GM12878 (cell line): Measurements from ENCODE around the gene ICAM4. TPM values are rescaled to one million over a fixed set of nuclear protein-coding genes. Genes with fewer than 3 reads are reported as not detected.
A peak's percentile ranks its signal among the peaks of the same experiment; 100 is the strongest.

ENCODE experiments used
- ATAC-seq: fragments of 200-7000 bp; cut with Tn5 transposase; 3 replicates; pipeline ENCODE4 v1.9.1; 2020; ENCODE audit warnings: mild to moderate bottlenecking, moderate library complexity
- BruUV-seq: library from RNA; stranded (reverse); fragments of 400-500 nt; replicated peaks from 2 replicates; lab custom pipeline; 2021; lab: Mats Ljungman, UMichigan
- CTCF ChIA-PET: fragments of 300-600 bp; sonication (Branson Sonifier 250); formaldehyde crosslinking; extraction: SDS; loops from one replicate; lab custom pipeline; 2021; ENCODE audit warnings: inconsistent platforms; lab: Yijun Ruan, JAX
- POLR2A ChIA-PET: fragments of 350-600 bp; formaldehyde crosslinking; extraction: SDS; loops from one replicate; lab custom pipeline; 2021; ENCODE audit warnings: inconsistent platforms; lab: Charles Lee
- RAD21 ChIA-PET: fragments of 300-600 bp; sonication (Branson Sonifier 250); formaldehyde crosslinking; loops from one replicate; lab custom pipeline; 2023; ENCODE audit warnings: antibody characterized with exemption; ENCODE audit not compliant: unreplicated experiment; lab: Charles Lee
- SMC1A ChIA-PET: fragments of 300-600 bp; sonication (Branson Sonifier 250); formaldehyde crosslinking; loops from one replicate; lab custom pipeline; 2023; ENCODE audit not compliant: unreplicated experiment, uncharacterized antibody; lab: Charles Lee
- DNase-seq: peaks from one replicate; pipeline ENCODE4 v3.0.0-alpha.2; 2011; ENCODE audit warnings: low read depth, low spot score
- FAIRE-seq: peaks from 3 replicates; lab custom pipeline; 2011; peaks lifted over from hg19 to GRCh38; lab: Jason Lieb, UNC
- H2AFZ ChIP-seq: 2 replicates; pipeline ENCODE4 v1.6.0; 2011; ENCODE audit warnings: low read depth, low read length, control low read depth; ENCODE audit not compliant: control insufficient read depth
- H3K27ac ChIP-seq: 2 replicates; pipeline ENCODE4 v1.5.1; 2011; ENCODE audit warnings: control low read depth; ENCODE audit not compliant: control insufficient read depth, insufficient read depth
- H3K27me3 ChIP-seq, 2 experiments: replicated peaks in 1 of 2; 2 replicates each; pipeline versions ENCODE4 v1.6.0 to v1.6.1; 2011; ENCODE audit warnings: low read length in 1 of 2; ENCODE audit not compliant: control insufficient read depth in 2 of 2, insufficient read depth in 2 of 2
- H3K36me3 ChIP-seq, 2 experiments: 2 replicates each; pipeline ENCODE4 v1.5.1; 2011; ENCODE audit warnings: low read length in 1 of 2; ENCODE audit not compliant: control insufficient read depth in 2 of 2, insufficient read depth in 2 of 2
- H3K4me1 ChIP-seq: 2 replicates; pipeline ENCODE4 v1.6.1; 2011; ENCODE audit warnings: mild to moderate bottlenecking, low read length, moderate library complexity, mixed read lengths; ENCODE audit not compliant: control insufficient read depth, insufficient read depth
- H3K4me2 ChIP-seq: 2 replicates; pipeline ENCODE4 v1.6.0; 2011; ENCODE audit warnings: control low read depth; ENCODE audit not compliant: control insufficient read depth, insufficient read depth
- H3K4me3 ChIP-seq: fragments of 200-600 bp; sonication (generic); 2 replicates; pipeline ENCODE4 v1.5.1; 2016
- H3K79me2 ChIP-seq: 2 replicates; pipeline ENCODE4 v1.6.0; 2011; ENCODE audit warnings: low read length; ENCODE audit not compliant: control insufficient read depth, insufficient read depth
- H3K9ac ChIP-seq: 2 replicates; pipeline ENCODE4 v1.8.0; 2011; ENCODE audit warnings: low read length, control low read depth, mixed read lengths; ENCODE audit not compliant: control insufficient read depth, insufficient read depth
- H3K9me3 ChIP-seq: replicated peaks from 3 replicates; pipeline ENCODE4 v1.5.1; 2011; ENCODE audit warnings: mild to moderate bottlenecking, low read length; ENCODE audit not compliant: control insufficient read depth, insufficient read depth
- H4K20me1 ChIP-seq: 2 replicates; pipeline ENCODE4 v1.6.0; 2011; ENCODE audit not compliant: control insufficient read depth, insufficient read depth
- CEBPB ChIP-seq, 2 experiments: fragments of 150-350 bp in 1 of 2; IDR thresholded peaks; 2 replicates each; pipeline ENCODE4 v1.6.1; 2012 to 2014; ENCODE audit warnings: low read depth in 2 of 2, low read length in 2 of 2, borderline replicate concordance in 1 of 2, inconsistent platforms in 1 of 2
- CREM ChIP-seq: IDR thresholded peaks from 2 replicates; pipeline ENCODE4 v1.6.1; 2014; ENCODE audit warnings: antibody characterized with exemption, low read depth
- EGR1 ChIP-seq, 2 experiments: IDR thresholded peaks; 1 replicate in 1 of 2; 2 replicates in 1 of 2; pipeline ENCODE4 v1.6.1; 2011 to 2012; ENCODE audit warnings: low read depth in 2 of 2, low read length in 2 of 2, borderline replicate concordance in 1 of 2, mild to moderate bottlenecking in 1 of 2, moderate library complexity in 1 of 2
- ESRRA ChIP-seq: IDR thresholded peaks from 2 replicates; pipeline ENCODE4 v1.6.1; 2012; ENCODE audit warnings: mild to moderate bottlenecking, low read length, improper control_type of control experiment
- FOXK2 ChIP-seq: fragments of 450-650 bp; IDR thresholded peaks from 2 replicates; pipeline ENCODE4 v1.6.1; 2017; ENCODE audit warnings: mild to moderate bottlenecking, moderate library complexity
- FOXM1 ChIP-seq: IDR thresholded peaks from 2 replicates; pipeline ENCODE4 v1.6.1; 2012; ENCODE audit warnings: low read depth, mild to moderate bottlenecking, inconsistent platforms, low read length, moderate library complexity
- IKZF2 ChIP-seq, 2 experiments: fragments of 450-650 bp; IDR thresholded peaks; 2 replicates each; pipeline ENCODE4 v1.6.1; 2017; ENCODE audit warnings: mild to moderate bottlenecking in 2 of 2, moderate library complexity in 2 of 2
- JUND ChIP-seq: IDR thresholded peaks from 2 replicates; pipeline ENCODE4 v1.6.1; 2012; ENCODE audit warnings: low read depth, mild to moderate bottlenecking, low read length, improper control_type of control experiment, moderate library complexity
- MYB ChIP-seq: fragments of 150-350 bp; IDR thresholded peaks from 2 replicates; pipeline ENCODE4 v1.6.1; 2014; ENCODE audit warnings: mild to moderate bottlenecking, low read depth, low read length, borderline replicate concordance
- NFIC ChIP-seq: IDR thresholded peaks from 2 replicates; pipeline ENCODE4 v1.6.1; 2012; ENCODE audit warnings: low read depth, mild to moderate bottlenecking, inconsistent platforms, low read length, moderate library complexity
- NR2C2 ChIP-seq: IDR thresholded peaks from 2 replicates; pipeline ENCODE4 v1.6.1; 2011; ENCODE audit warnings: borderline replicate concordance, low read depth; ENCODE audit not compliant: control insufficient read depth, insufficient read length
- NRF1 ChIP-seq: conservative IDR thresholded peaks from 2 replicates; pipeline ENCODE4 v1.6.1; 2011; ENCODE audit warnings: mild to moderate bottlenecking, low read depth, low read length, improper control_type of control experiment
- PML ChIP-seq: IDR thresholded peaks from 2 replicates; pipeline ENCODE4 v1.6.1; 2012; ENCODE audit warnings: low read length, inconsistent platforms
- POLR2AphosphoS2 ChIP-seq: IDR thresholded peaks from 2 replicates; pipeline ENCODE4 v1.6.1; 2011; ENCODE audit warnings: low read depth, mild to moderate bottlenecking, low read length, improper control_type of control experiment, moderate library complexity
- RAD51 ChIP-seq: fragments of 450-650 bp; IDR thresholded peaks from 2 replicates; pipeline ENCODE4 v1.6.1; 2016; ENCODE audit warnings: moderate library complexity, mild to moderate bottlenecking, inconsistent platforms
- SIN3A ChIP-seq: IDR thresholded peaks from 2 replicates; pipeline ENCODE4 v1.6.1; 2012; ENCODE audit warnings: low read depth, low read length, improper control_type of control experiment
- SREBF2 ChIP-seq: IDR thresholded peaks from 2 replicates; pipeline ENCODE4 v1.6.1; 2012; ENCODE audit warnings: mild to moderate bottlenecking, low read length
- STAT1 ChIP-seq: fragments of 450-650 bp; conservative IDR thresholded peaks from 2 replicates; pipeline ENCODE4 v1.6.1; 2014; ENCODE audit warnings: antibody characterized with exemption, mild to moderate bottlenecking
- SUPT20H ChIP-seq: IDR thresholded peaks from 2 replicates; pipeline ENCODE4 v1.6.1; 2011; ENCODE audit warnings: low read depth, mild to moderate bottlenecking, low read length, moderate library complexity, borderline replicate concordance; ENCODE audit not compliant: control insufficient read depth
- SUZ12 ChIP-seq: fragments of 200-600 bp; sonication (generic); IDR thresholded peaks from one replicate; pipeline ENCODE4 v1.6.1; 2018; ENCODE audit warnings: antibody characterized with exemption, mild to moderate bottlenecking; ENCODE audit not compliant: unreplicated experiment
- TBL1XR1 ChIP-seq: IDR thresholded peaks from 2 replicates; pipeline ENCODE4 v1.6.1; 2012; ENCODE audit warnings: low read depth, low read length, improper control_type of control experiment
- ZNF384 ChIP-seq: IDR thresholded peaks from 2 replicates; pipeline ENCODE4 v1.6.1; 2012; ENCODE audit warnings: low read depth, mild to moderate bottlenecking, low read length, improper control_type of control experiment, borderline replicate concordance
- ZNF622 ChIP-seq: fragments of 450-650 bp; IDR thresholded peaks from 2 replicates; pipeline ENCODE4 v1.6.1; 2017; ENCODE audit warnings: mild to moderate bottlenecking, inconsistent platforms
- ZZZ3 ChIP-seq: IDR thresholded peaks from 2 replicates; pipeline ENCODE4 v1.6.1; 2011; ENCODE audit warnings: low read depth; ENCODE audit not compliant: control insufficient read depth, insufficient read length
- WGBS: methylation state at CpG from one replicate; pipeline ENCODE4 v1.1.6; 2016; ENCODE audit warnings: low lambda C conversion rate; ENCODE audit not compliant: insufficient replicate concordance, insufficient coverage; ENCODE audit errors: missing lambda C conversion rate; 5-methylcytosine and 5-hydroxymethylcytosine counted together
- in situ Hi-C: fragments of 300-500 bp; cut with MboI; formaldehyde crosslinking; loops from 9 replicates; pipeline ENCODE4 v1.14.3; 2018; ENCODE audit warnings: mixed read lengths
- intact Hi-C: fragments of 100-400 bp; cut with micrococcal nuclease; formaldehyde crosslinking; loops from one replicate; pipeline ENCODE4 v1.14.2; 2022; ENCODE audit not compliant: unreplicated experiment
- polyA plus RNA-seq, 11 experiments: library from polyadenylated mRNA; depleted of rRNA in 4 of 11; unstranded in 6 of 11; stranded (reverse) in 5 of 11; fragments of >200 nt; fragmentation: Nextera tagmentation in 4 of 11; fragmentation: Illumina TruSeq in 1 of 11; extraction: Ambion mirVana in 4 of 11; extraction: Trizol in 1 of 11; gene quantifications; 1 replicate in 1 of 11; 2 replicates in 10 of 11; pipeline versions ENCODE4 v1.2.1 to v1.2.3, GENCODE V29; 2011 to 2016; ENCODE audit warnings: inconsistent platforms in 2 of 11, missing spikeins in 2 of 11, low read depth in 1 of 11
- total RNA-seq, 4 experiments: library from RNA; depleted of rRNA in 3 of 4; stranded (reverse); fragments of >200 nt in 3 of 4; fragmentation: Illumina TruSeq in 1 of 4; extraction: Trizol in 1 of 4; gene quantifications; 2 replicates each; pipeline versions ENCODE4 v1.2.1 to v1.2.3, GENCODE V29; 2013 to 2021
- TF ChIP-seq, protein P1 (sequence below): IDR thresholded peaks from 2 replicates; pipeline ENCODE4 v1.6.1; 2012; ENCODE audit warnings: low read length, inconsistent platforms

Gene ICAM4
- total and polyA plus RNA-seq, 10 of the 15 experiments (the other 5 are each of a cell fraction or from before 2014, with no cell fraction given), result 0.31 to 5.1 (median 1.7) TPM

DNA sequence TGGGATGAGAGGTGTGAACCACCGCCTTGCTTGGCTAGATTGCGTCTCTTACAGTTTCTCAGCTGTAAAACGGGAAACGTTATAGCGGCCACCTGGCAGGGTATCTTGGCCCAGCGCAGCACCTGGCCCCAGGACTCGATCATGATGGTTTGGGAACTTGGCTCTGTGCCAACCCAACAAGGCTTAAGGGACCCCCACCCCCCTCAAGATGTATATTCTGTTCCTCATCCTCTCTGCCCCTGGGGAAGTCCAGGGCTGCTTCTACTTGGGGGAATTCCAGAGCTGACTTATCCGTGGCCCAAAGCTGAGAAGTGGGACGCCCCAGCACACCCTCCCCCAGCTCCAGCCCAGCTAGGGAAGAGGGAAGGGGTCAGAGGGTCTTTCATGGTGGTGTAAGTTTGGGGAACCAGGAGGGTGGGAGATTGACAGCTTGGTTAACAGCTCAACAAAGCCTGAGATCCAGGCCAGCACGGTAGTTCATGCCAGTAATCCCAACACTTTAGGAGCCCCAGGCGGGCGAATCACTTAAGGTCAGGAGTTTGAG is 15.1 kb upstream of the ICAM4 start:
- Histone ChIP-seq H3K4me3 (peak overlapping the region; percentile 92), H3K9me3 (no peaks in the 10 kb centered on the region), H4K20me1 (no peaks in the 10 kb centered on the region), H3K27ac (peak overlapping the region; percentile 98), H3K36me3 (peaks cover 6 to 10% of the 10 kb centered on the region in 2 experiments; a peak in 3 of 4 replicates), H3K9ac (peak overlapping the region; percentile 89), H3K79me2 (peaks cover 54% of the 10 kb centered on the region), H3K27me3 (no peaks in the 10 kb centered on the region), H3K4me1 (no peaks in the 10 kb centered on the region; the same call in 1 of the 2 replicates), H3K4me2 (peak overlapping the region; percentile 99), H2AFZ (no peak overlapping the region)
- RAD21 ChIA-PET, result interaction anchor here (0.7 to 6.1 kb wide), 32 partner anchors 9 to 190 kb away, joined by 3 to 206 read pairs (median 6); partner anchors contain the start of genes ANGPTL6, CDC37, DNMT1 and ICAM4
- peak; percentile 58 for ATAC-seq
- intact Hi-C loops (loop anchor here (2.0 to 5.0 kb wide), 2 partner anchors 61 to 109 kb away; partner anchors contain the start of genes RAVER1 and TYK2), in situ Hi-C loops (no loop called here)
- CTCF ChIA-PET, result interaction anchor here (0.8 to 11.2 kb wide), 28 partner anchors 9 to 301 kb away, joined by 3 to 370 read pairs (median 4); partner anchors contain the start of genes CDC37, ICAM4, ICAM5 and TYK2
- under 1% methylated on average over 12 of the region's 12 CpGs for WGBS
- POLR2A ChIA-PET, result interaction anchor here (0.6 to 4.7 kb wide), 27 partner anchors 11 to 286 kb away, joined by 3 to 108 read pairs (median 4); partner anchors contain the start of genes ANGPTL6, FDX2, ICAM4 and ICAM5
- no peak for DNase-seq
- SMC1A ChIA-PET, result interaction anchor here (0.5 to 8.5 kb wide), 26 partner anchors 9 to 167 kb away, joined by 3 to 158 read pairs (median 6); partner anchors contain the start of genes FDX2, ICAM4, ICAM5 and MRPL4
- BruUV-seq, result TSS peak; percentile 88
- FAIRE-seq, result peak; percentile 75
- TF ChIP-seq MYB, result 0 out of 2 replicates have a peak, but pooled peaks have one; percentile 13
- TF ChIP-seq FOXK2, result no peak
- TF ChIP-seq CEBPB (IDR thresholded peaks at IDR 0.05; ENCODE audit: borderline replicate concordance in 1 of 2, low read depth in 2 of 2, low read length in 2 of 2), result no peak
- no peak for TF ChIP-seq SUPT20H
- TF ChIP-seq PML, result no peak
- TF ChIP-seq EGR1 (IDR thresholded peaks at IDR 0.05; ENCODE audit: borderline replicate concordance in 1 of 2, low read depth in 2 of 2, low read length in 2 of 2), result no peak
- no peak for TF ChIP-seq ZNF384
- TF ChIP-seq ZZZ3, result no peak
- TF ChIP-seq CREM, result peak; percentile 52
- no peak for TF ChIP-seq RAD51
- no peak for TF ChIP-seq SREBF2
- no peak for TF ChIP-seq NR2C2
- TF ChIP-seq JUND, result no peak
- TF ChIP-seq, protein P1, sequence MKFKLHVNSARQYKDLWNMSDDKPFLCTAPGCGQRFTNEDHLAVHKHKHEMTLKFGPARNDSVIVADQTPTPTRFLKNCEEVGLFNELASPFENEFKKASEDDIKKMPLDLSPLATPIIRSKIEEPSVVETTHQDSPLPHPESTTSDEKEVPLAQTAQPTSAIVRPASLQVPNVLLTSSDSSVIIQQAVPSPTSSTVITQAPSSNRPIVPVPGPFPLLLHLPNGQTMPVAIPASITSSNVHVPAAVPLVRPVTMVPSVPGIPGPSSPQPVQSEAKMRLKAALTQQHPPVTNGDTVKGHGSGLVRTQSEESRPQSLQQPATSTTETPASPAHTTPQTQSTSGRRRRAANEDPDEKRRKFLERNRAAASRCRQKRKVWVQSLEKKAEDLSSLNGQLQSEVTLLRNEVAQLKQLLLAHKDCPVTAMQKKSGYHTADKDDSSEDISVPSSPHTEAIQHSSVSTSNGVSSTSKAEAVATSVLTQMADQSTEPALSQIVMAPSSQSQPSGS, result 0 out of 2 replicates have a peak, but pooled peaks have one; percentile 50
- no peak for TF ChIP-seq NRF1
- TF ChIP-seq STAT1, result no peak
- no peak for TF ChIP-seq ZNF622
- TF ChIP-seq SIN3A, result no peak
- TF ChIP-seq NFIC, result 0 out of 2 replicates have a peak, but pooled peaks have one; percentile 50
- no peak; the same call in 1 of the 2 replicates for TF ChIP-seq POLR2AphosphoS2
- TF ChIP-seq FOXM1, result peak; percentile 61
- TF ChIP-seq ESRRA, result no peak
- peak; percentile 78 to 89; a peak in 3 of 4 replicates for TF ChIP-seq IKZF2 (IDR thresholded peaks at IDR 0.05)
- no peak; the same call in 1 of the 2 replicates for TF ChIP-seq TBL1XR1
- TF ChIP-seq SUZ12, result no peak
